ENCODE results near the gene ZGLP1. TPM values are rescaled to one million over a fixed set of nuclear protein-coding genes. Genes with fewer than 3 reads are reported as not detected.

ZGLP1 gene
- 0.16 and 0.63 TPM in 2 replicates for total RNA-seq (ENCODE audit: low replicate concordance)

DNA sequence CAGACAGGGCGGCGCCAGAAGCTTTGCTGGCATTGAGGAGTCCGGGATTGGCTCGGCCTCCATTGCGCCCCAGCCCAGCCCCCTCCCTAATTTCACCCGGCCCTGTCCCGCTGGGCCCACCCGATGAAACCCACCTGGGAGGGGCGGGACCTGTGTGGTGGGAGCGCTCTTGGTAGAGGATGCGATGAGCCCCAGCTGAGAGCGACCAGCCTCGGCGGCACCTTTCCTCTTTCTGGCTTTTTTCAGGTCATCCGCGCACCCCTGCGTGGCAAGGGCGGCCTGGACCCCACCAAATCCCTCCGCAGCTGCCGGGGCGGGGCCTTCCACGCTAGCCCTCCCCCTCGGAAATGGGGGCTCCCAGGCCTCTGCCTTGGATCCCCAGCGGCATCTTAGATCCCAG is at the start of gene ZGLP1:
Gene ZGLP1 (minus strand): TSS at position 393 of the 400 bp plus-strand sequence.
- TF ChIP-seq, protein P1, sequence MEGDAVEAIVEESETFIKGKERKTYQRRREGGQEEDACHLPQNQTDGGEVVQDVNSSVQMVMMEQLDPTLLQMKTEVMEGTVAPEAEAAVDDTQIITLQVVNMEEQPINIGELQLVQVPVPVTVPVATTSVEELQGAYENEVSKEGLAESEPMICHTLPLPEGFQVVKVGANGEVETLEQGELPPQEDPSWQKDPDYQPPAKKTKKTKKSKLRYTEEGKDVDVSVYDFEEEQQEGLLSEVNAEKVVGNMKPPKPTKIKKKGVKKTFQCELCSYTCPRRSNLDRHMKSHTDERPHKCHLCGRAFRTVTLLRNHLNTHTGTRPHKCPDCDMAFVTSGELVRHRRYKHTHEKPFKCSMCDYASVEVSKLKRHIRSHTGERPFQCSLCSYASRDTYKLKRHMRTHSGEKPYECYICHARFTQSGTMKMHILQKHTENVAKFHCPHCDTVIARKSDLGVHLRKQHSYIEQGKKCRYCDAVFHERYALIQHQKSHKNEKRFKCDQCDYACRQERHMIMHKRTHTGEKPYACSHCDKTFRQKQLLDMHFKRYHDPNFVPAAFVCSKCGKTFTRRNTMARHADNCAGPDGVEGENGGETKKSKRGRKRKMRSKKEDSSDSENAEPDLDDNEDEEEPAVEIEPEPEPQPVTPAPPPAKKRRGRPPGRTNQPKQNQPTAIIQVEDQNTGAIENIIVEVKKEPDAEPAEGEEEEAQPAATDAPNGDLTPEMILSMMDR (IDR thresholded peaks at IDR 0.05; ENCODE audit: insufficient read depth, low read length) = no peak
- no peak within 1 kb of the TSS for H3K4me3 ChIP-seq (ENCODE audit: low read depth, low read length)
- no peak for DNase-seq (ENCODE audit: low read depth)

DNA sequence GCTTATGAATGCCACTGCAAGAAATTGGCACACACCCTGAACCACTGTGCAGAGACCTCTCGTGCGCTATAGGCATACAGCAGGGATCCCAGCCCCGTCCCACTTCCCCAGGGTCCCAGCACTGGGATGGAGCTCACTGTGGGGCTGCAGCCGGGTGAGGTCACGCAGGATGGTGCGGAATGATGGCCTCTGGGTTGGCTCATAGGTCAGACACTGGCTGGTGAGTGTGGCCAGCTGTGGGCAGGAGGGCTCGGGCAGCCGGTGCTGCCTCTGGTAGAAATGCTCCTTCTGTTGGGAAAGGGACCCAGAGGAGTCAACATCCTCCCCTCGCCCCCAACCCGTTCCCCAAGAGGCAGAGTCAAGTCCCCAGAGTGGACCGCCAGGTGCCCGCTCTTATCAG is 46.8 kb upstream of the ZGLP1 start:
- no peak overlapping the region for H3K4me3 ChIP-seq (ENCODE audit: low read depth, low read length)
- no peak for DNase-seq (ENCODE audit: low read depth)
- TF ChIP-seq, protein P1 (IDR thresholded peaks at IDR 0.05; ENCODE audit: insufficient read depth, low read length) = no peak

DNA sequence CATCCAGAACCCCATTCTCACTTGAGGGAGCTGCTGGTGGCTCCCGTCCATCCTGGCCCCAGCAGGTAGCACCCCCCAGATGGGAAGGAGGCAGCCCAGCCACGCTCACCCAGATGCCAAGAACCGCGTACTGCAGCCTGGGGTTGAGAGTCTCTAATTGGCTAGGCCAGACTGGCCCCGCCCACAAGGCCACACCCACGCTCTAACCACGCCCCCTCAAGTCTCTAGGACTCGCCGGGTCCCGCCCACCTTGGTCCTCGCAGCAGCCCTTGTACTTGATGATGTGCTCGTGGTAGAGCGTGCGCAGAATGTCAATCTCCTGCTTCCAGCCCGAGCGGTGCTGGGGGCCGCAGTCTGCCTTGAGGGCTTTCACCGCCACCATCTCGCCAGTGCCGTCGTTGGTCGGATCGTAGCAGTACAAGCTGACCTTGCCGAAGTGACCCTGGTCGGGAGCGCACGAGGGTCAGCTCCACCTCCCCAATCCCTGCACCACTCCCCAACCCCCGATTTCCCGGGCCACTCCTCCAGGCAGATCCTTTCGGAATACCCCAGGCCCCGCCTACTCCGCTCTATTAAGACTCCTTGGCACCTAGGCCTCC is 44.3 kb upstream of the ZGLP1 start:
- H3K4me3 ChIP-seq (ENCODE audit: low read depth, low read length) = no peak overlapping the region
- peak; percentile 12 for DNase-seq (ENCODE audit: low read depth)
- TF ChIP-seq, protein P1 (IDR thresholded peaks at IDR 0.05; ENCODE audit: insufficient read depth, low read length) = no peak

DNA sequence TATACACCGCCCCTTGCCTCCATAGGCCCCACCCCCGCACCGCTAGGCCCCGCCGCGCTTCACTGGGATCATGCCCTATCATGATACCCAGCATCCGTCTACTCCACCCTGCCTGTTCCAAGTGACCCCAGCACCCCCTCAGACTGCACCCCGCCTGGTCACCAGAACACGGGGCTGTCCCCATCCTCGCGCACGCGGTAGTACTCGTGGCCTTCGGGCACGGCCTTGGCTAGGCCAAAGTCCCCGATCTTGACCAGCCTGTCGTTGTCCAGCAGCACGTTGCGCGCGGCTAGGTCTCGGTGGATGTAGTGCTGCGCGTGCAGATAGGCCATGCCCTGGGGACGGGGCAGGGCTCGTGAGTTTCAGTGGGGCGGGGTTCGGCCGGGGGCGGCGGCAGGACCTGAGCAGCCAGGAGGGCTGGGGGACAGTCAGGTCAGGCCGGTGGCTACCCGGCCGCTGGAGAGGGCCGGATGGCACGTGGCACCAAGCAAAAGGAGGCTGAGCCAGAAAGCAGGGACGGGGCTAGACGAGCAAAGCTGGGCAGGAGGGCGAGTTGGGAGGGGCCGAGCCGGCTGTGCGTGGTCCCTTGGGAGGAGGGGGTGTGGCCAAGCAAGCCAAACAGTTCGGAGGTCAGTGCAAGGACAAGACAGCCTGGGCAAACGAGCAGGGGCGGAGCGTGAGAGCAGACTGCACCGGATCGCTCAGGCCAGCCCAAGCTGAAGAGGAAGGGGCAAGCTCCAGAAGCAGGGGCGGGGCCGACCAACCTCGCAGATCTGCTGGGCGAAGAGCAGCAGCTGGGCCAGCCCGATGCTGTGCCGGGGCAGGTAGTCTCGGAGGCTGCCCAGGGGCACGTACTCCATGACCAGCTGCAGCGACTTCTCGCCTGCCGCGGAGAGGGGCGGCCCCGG is 43.4 kb upstream of the ZGLP1 start:
- TF ChIP-seq, protein P1 (IDR thresholded peaks at IDR 0.05; ENCODE audit: insufficient read depth, low read length) = no peak
- DNase-seq (ENCODE audit: low read depth) = peak; percentile 20
- H3K4me3 ChIP-seq (ENCODE audit: low read depth, low read length) = no peak overlapping the region

DNA sequence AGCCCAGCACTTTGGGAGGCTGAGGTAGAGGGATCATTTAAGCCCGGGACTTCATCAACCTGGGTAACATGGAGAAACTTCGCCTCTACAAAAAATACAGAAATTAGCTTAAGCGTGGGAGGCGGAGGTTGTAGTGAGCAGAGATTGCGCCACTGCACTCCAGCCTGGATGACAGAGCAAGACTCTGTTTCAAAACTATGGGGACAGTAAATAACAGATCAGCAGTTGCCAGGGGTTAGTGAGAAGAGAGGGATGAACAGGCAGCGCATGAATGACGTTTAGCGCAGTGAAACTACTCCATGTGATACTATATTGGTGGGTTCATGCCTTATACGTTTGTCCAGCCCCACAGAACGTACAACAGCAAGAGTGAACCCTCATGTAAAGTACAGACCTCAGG is 36.9 kb upstream of the ZGLP1 start:
- H3K4me3 ChIP-seq (ENCODE audit: low read depth, low read length) = no peak overlapping the region
- TF ChIP-seq, protein P1 (IDR thresholded peaks at IDR 0.05; ENCODE audit: insufficient read depth, low read length) = no peak
- no peak for DNase-seq (ENCODE audit: low read depth)

DNA sequence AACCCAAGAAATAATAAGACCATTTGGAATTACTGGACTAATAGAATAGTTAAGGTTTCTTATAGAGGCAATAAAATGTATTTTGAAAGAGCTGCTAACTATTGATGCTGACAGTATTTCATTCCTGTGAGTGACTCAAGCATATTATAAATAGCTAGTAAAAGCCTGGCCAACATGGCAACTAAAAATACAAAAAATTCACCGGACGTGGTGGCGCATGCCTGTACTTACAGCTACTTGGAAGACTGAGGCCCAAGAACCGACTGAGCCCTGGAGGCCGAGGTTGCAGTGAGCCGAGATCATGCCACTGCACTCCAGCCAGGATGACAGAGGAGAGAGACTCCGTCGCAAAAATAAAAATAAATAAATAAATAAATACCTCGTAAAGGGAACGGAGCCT is 35.2 kb upstream of the ZGLP1 start:
- H3K4me3 ChIP-seq (ENCODE audit: low read depth, low read length) = no peak overlapping the region
- no peak for DNase-seq (ENCODE audit: low read depth)
- TF ChIP-seq, protein P1 (IDR thresholded peaks at IDR 0.05; ENCODE audit: insufficient read depth, low read length) = no peak

Measured in fibroblast of the aortic adventitia (primary cell).